Measurements from ENCODE around the gene EDARADD. TPM values are rescaled to one million over a fixed set of nuclear protein-coding genes. Genes with fewer than 3 reads are reported as not detected.

EDARADD gene
- total RNA-seq, 2 experiments from 2014 or later: 1.5 to 1.7 TPM

DNA sequence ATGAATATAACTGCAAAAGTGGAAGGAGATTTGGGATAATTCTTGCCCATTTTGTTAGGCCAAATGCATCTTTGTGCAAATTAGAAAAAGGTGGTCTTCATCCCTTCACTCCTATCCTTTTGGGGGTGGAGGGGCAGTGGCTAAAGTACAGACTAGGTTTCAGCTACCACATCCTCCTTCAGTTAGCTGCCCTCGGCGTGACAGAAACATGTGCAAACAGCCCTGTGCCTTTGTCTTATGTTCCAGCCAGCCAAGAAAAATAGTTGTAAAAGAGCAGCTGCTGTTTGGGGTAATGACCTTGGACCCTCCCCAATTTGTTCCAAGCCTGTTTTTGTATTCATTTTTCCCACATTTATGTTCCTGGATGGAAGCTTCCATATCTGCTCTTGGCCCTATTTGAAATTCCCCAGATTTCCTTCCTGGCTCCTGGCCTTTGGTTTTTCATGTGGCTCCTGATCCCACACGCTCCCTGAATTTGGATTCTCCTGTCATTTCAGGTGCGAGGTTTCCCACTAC is 121.4 kb downstream of the EDARADD start:
- Histone ChIP-seq H3K36me3 (ENCODE audit: insufficient read depth, low read length) (no peaks in the 10 kb centered on the region), H3K9me3 (ENCODE audit: control insufficient read depth in 1 of 2, insufficient read depth in 1 of 2, low read length in 2 of 2) (no peaks in the 10 kb centered on the region), H3K27me3 (ENCODE audit: control insufficient read depth in 1 of 2, insufficient read depth in 2 of 2, low read length in 2 of 2) (no peaks in the 10 kb centered on the region), H3K27ac (ENCODE audit: low read depth in 1 of 2, low read length in 2 of 2) (peak overlapping the region in 1 of 2 donors; percentile 67), H3K4me1 (ENCODE audit: insufficient read depth, low read length) (peaks cover 29% of the 10 kb centered on the region), H3K4me3 (ENCODE audit: low read length) (no peak overlapping the region)
- Mint-ChIP-seq H3K4me1 (ENCODE audit: low read depth) (peaks cover 38% of the 10 kb centered on the region), H3K4me3 (peak overlapping the region; percentile 56), H3K36me3 (ENCODE audit: low read depth) (no peaks in the 10 kb centered on the region), H3K27ac (peak overlapping the region; percentile 81), H3K9me3 (no peaks in the 10 kb centered on the region), H3K27me3 (no peaks in the 10 kb centered on the region)
- intact Hi-C loops (cut with DNase I, micrococcal nuclease): no loop called here
- TF ChIP-seq, protein P1, sequence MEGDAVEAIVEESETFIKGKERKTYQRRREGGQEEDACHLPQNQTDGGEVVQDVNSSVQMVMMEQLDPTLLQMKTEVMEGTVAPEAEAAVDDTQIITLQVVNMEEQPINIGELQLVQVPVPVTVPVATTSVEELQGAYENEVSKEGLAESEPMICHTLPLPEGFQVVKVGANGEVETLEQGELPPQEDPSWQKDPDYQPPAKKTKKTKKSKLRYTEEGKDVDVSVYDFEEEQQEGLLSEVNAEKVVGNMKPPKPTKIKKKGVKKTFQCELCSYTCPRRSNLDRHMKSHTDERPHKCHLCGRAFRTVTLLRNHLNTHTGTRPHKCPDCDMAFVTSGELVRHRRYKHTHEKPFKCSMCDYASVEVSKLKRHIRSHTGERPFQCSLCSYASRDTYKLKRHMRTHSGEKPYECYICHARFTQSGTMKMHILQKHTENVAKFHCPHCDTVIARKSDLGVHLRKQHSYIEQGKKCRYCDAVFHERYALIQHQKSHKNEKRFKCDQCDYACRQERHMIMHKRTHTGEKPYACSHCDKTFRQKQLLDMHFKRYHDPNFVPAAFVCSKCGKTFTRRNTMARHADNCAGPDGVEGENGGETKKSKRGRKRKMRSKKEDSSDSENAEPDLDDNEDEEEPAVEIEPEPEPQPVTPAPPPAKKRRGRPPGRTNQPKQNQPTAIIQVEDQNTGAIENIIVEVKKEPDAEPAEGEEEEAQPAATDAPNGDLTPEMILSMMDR (IDR thresholded peaks at IDR 0.05): no peak
- no peak for DNase-seq
- ChIA-PET CTCF (no interaction called here), POLR2A (interaction anchor here (0.6 to 2.3 kb wide), 3 partner anchors 8 to 119 kb away, joined by 3 to 8 read pairs (median 3); partner anchors contain the start of gene LGALS8)
- no peak for ATAC-seq (ENCODE audit: poor library complexity)

DNA sequence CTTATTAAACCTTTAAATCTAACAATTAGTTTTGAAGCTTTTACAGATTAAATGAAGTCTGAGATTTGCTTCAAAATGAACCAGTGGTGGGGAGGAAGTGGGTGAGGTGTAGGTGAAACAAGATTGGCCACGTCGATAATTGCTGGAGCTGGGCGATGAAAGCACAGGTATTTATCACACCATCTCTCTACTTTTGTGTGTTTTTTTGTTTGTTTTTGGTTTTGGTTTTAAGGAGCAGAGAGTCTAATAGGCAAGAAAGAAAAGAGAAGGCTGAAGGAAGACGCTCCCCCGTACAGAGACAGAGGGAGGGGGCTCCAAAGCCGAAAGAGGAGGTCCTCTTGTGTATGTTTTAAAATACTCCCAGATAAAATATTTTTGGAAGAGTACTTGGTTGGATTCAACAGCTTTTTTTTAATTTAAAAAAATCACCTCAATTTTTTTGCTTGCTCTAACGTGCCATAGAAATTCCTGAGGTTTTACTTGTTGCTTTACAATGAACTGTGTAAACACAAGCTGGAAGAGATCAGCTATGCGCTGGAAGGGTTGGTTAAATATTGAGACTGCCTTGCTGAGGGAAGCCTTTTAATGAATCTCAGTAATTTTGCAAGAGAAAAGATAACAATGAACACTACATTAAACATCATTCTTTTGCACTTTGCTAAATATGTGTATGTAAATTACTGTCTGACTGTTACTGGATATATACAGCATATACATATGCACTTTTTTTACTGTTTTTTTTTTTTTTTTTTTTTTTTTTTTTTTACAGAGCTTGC is 123.0 kb downstream of the EDARADD start:
- H3K36me3 ChIP-seq (ENCODE audit: insufficient read depth, low read length): no peaks in the 10 kb centered on the region
- ChIA-PET POLR2A (interaction anchor here (0.5 to 2.3 kb wide), 11 partner anchors 8 to 278 kb away, joined by 3 to 10 read pairs (median 5); partner anchors contain the start of genes ERO1B and MTR), CTCF (interaction anchor here (0.6 to 2.2 kb wide), 4 partner anchors 9 to 1040 kb away, joined by 3 to 6 read pairs (median 4); no protein-coding TSS in a partner anchor)
- H3K27me3 ChIP-seq (ENCODE audit: control insufficient read depth in 1 of 2, insufficient read depth in 2 of 2, low read length in 2 of 2): no peaks in the 10 kb centered on the region
- H3K27ac ChIP-seq (ENCODE audit: low read depth in 1 of 2, low read length in 2 of 2): peak overlapping the region in 1 of 2 donors; percentile 80
- TF ChIP-seq, protein P1 (IDR thresholded peaks at IDR 0.05): no peak
- no peaks in the 10 kb centered on the region for H3K36me3 Mint-ChIP-seq (ENCODE audit: low read depth)
- peak overlapping the region; percentile 80 for H3K4me3 Mint-ChIP-seq
- H3K4me1 Mint-ChIP-seq (ENCODE audit: low read depth): peaks cover 37% of the 10 kb centered on the region
- no peaks in the 10 kb centered on the region for H3K27me3 Mint-ChIP-seq
- peak overlapping the region; percentile 42 for H3K4me3 ChIP-seq (ENCODE audit: low read length)
- ATAC-seq (ENCODE audit: poor library complexity) (peak; percentile 90), DNase-seq (peak in 9 of 14 experiments; percentile 18 to 84 (median 34))
- intact Hi-C loops (cut with DNase I, micrococcal nuclease): no loop called here
- H3K4me1 ChIP-seq (ENCODE audit: insufficient read depth, low read length): peaks cover 29% of the 10 kb centered on the region
- H3K9me3 Mint-ChIP-seq: no peaks in the 10 kb centered on the region
- H3K27ac Mint-ChIP-seq: peak overlapping the region; percentile 81
- H3K9me3 ChIP-seq (ENCODE audit: control insufficient read depth in 1 of 2, insufficient read depth in 1 of 2, low read length in 2 of 2): no peaks in the 10 kb centered on the region

DNA sequence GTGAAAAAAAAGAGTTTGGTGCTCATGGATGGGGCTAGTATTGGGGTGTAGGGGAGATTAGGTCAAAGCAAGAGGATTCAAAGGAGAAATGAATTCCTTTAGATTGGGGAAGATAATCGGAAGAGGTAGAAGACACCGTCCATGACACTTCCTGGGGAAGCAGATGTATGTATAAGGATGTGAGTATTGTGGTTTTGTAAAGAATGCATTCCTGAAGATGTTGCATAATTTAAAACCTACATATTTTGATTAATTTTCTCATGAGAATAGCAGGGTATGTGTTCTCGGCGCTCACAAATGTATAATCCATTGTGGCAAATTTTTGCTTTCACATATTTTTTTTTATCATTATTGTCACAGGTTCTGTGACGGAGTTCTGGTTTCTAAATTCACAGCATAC is 124.2 kb downstream of the EDARADD start:
- Mint-ChIP-seq H3K36me3 (ENCODE audit: low read depth) (peaks cover 3% of the 10 kb centered on the region), H3K4me1 (ENCODE audit: low read depth) (peaks cover 46% of the 10 kb centered on the region)

More for the DNA sequence above, 124.2 kb downstream of the EDARADD start:
- no peaks in the 10 kb centered on the region for H3K9me3 ChIP-seq (ENCODE audit: control insufficient read depth in 1 of 2, insufficient read depth in 1 of 2, low read length in 2 of 2)
- TF ChIP-seq, protein P1 (IDR thresholded peaks at IDR 0.05): no peak
- Mint-ChIP-seq H3K4me3 (peak overlapping the region; percentile 28), H3K27ac (no peak overlapping the region), H3K27me3 (no peaks in the 10 kb centered on the region), H3K9me3 (no peaks in the 10 kb centered on the region)
- intact Hi-C loops (cut with DNase I, micrococcal nuclease): no loop called here
- POLR2A ChIA-PET: no interaction called here
- H3K4me1 ChIP-seq (ENCODE audit: insufficient read depth, low read length): peaks cover 33% of the 10 kb centered on the region
- no peaks in the 10 kb centered on the region for H3K36me3 ChIP-seq (ENCODE audit: insufficient read depth, low read length)
- CTCF ChIA-PET: interaction anchor here (2.2 kb wide), 1 partner anchor 8 kb away, joined by 5 read pairs; no protein-coding TSS in a partner anchor
- no peak for DNase-seq
- H3K27ac ChIP-seq (ENCODE audit: low read depth in 1 of 2, low read length in 2 of 2): no peak overlapping the region
- H3K27me3 ChIP-seq (ENCODE audit: control insufficient read depth in 1 of 2, insufficient read depth in 2 of 2, low read length in 2 of 2): no peaks in the 10 kb centered on the region
- no peak for ATAC-seq (ENCODE audit: poor library complexity)
- H3K4me3 ChIP-seq (ENCODE audit: low read length): no peak overlapping the region

Data from CD4-positive, alpha-beta T cell (primary cell).